GM19467 (cell line): ENCODE results near the gene BORCS6.

Source experiments
- ATAC-seq: cut with Tn5 transposase; IDR thresholded peaks from one replicate; pipeline ENCODE4 v1.9.1; 2021; ENCODE audit warnings: mild to moderate bottlenecking, moderate library complexity; ENCODE audit not compliant: unreplicated experiment

The BORCS6 gene

GRCh38 chr17:8155996-8156245 is 34.1 kb downstream of the BORCS6 start:
- no peak for ATAC-seq

- no peak for ATAC-seq
Observed at GRCh38 chr17:8155231-8155995, 34.6 kb downstream of the BORCS6 start.

GRCh38 chr17:8154608-8155155 is 35.3 kb downstream of the BORCS6 start:
- ATAC-seq: no peak

GRCh38 chr17:8153957-8154607 is 35.9 kb downstream of the BORCS6 start:
- ATAC-seq: no peak

- ATAC-seq: no peak
Observed at GRCh38 chr17:8153525-8153956, 36.4 kb downstream of the BORCS6 start.

- ATAC-seq: no peak
Observed at GRCh38 chr17:8153031-8153451, 36.9 kb downstream of the BORCS6 start.

GRCh38 chr17:8152112-8152775 is 37.7 kb downstream of the BORCS6 start, which contains the start of gene PER1:
PER1 (minus strand) TSS chr17:8152404; CDS start chr17:8150706, 1,698 bp downstream.
- ATAC-seq: no peak

GRCh38 chr17:8151641-8152111 is 38.3 kb downstream of the BORCS6 start:
- ATAC-seq: no peak

GRCh38 chr17:8151120-8151640 is 38.8 kb downstream of the BORCS6 start:
- no peak for ATAC-seq

- ATAC-seq: no peak
Observed at GRCh38 chr17:8150194-8151119, 39.5 kb downstream of the BORCS6 start.

- ATAC-seq: no peak
Observed at GRCh38 chr17:8149419-8150193, 40.4 kb downstream of the BORCS6 start.

- no peak for ATAC-seq
Observed at GRCh38 chr17:8148560-8148959, 41.4 kb downstream of the BORCS6 start.

GRCh38 chr17:8147805-8148404 is 42.1 kb downstream of the BORCS6 start:
- no peak for ATAC-seq

GRCh38 chr17:8147141-8147804 is 42.7 kb downstream of the BORCS6 start:
- no peak for ATAC-seq

GRCh38 chr17:8146381-8147140 is 43.4 kb downstream of the BORCS6 start:
- no peak for ATAC-seq

GRCh38 chr17:8145811-8146210 is 44.2 kb downstream of the BORCS6 start:
- ATAC-seq: no peak

- no peak for ATAC-seq
Observed at GRCh38 chr17:8144401-8145231, 45.4 kb downstream of the BORCS6 start.
